Measurements from ENCODE around the gene HS3ST5. TPM values are rescaled to one million over a fixed set of nuclear protein-coding genes. Genes with fewer than 3 reads are reported as not detected.
"Not testable (repeated sequence)": the region's sequence is repeated elsewhere in the genome, so short reads cannot be mapped to it uniquely, and the experiment has no call there.

Gene HS3ST5
- total RNA-seq, 1 experiment from 2014 or later = 0.11 TPM

DNA sequence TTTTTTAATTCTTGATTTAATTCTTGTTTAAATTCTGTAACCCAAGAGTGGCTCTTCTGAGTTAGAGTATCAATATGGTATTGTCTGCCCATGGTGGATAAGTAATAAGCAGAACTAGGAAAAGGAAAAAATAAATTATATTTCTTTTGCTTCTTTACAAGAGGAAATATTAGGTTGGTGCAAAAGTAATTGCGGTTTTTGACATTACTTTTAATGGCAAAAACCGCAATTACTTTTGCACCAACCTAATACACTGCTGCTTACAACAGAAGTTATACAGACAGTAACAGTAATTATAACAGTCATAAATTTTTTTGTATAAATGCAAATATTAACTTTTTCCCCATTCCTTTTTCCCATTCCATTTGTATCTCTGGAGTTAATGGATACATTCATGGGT, 65.6 kb downstream of the HS3ST5 start:
- DNase-seq (ENCODE audit: low read depth) = no peak

DNA sequence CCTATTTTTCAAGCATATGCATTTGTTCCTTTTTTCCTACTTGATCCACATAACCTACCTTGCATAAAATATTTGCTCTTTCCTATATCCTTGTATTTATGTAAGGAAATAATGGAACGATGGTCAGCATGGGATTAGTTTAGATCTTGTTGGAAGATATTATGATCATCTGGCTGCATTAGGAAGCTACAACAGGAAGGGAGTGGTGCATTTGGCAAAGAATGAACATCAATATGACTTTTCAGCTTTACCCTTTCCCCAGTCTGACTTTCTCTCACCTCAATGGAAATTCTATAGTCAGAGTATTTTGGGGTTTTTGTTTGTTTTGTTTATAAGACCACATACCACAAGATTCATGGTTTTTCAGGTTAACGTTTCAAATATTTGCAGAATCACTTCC, 66.0 kb downstream of the HS3ST5 start:
- peak; percentile 24 for DNase-seq (ENCODE audit: low read depth)

- no peak for DNase-seq (ENCODE audit: low read depth)
Measured at GRCh38 chr6:114274836-114275235, 68.0 kb downstream of the HS3ST5 start.

GRCh38 chr6:114272582-114272981, 70.2 kb downstream of the HS3ST5 start:
- DNase-seq (ENCODE audit: low read depth) = no peak

GRCh38 chr6:114271405-114271804, 71.4 kb downstream of the HS3ST5 start:
- no peak for DNase-seq (ENCODE audit: low read depth)

GRCh38 chr6:114267897-114268296, 74.9 kb downstream of the HS3ST5 start:
- DNase-seq (ENCODE audit: low read depth) = no peak

DNA sequence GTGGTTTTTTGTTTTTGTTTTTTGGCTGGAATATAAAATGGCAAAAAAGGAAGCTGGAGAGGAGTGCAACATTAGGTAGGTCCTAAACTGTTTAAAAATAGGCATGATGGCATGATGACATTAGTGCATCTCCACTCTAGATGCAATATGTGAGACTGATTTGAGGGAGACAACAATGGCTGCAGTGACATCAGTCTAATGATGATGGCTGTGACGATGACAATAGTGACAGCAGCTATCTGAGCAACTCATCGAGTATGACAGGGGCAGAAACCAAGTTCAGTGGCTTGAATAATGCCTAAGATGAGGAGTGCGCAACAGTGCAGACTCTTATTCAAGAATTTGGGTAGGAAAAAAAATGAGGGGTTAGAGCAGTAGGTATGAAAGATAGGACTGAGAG, 82.0 kb downstream of the HS3ST5 start:
- DNase-seq (ENCODE audit: low read depth) = no peak

DNA sequence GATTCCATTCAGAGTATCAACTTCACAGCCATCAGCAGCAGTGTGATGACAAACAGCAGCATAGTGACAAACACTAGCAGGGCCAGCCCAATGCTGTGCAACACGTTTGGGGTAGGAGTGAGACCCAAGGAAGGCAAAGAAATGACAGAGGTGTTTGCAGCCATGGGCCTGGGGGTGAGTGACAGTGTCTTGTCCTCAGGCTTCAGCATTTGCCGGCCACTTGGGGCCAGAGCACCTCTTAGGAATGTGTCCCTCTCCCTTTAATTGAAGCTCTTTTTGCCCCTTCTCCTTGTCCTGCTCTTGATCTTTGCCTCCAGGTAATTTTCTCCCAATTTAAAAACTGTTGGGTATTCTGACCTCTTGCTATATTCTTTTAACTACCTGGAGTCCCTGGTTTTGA, 84.4 kb downstream of the HS3ST5 start:
- DNase-seq (ENCODE audit: low read depth) = no peak

- no peak for DNase-seq (ENCODE audit: low read depth)
Measured at GRCh38 chr6:114253431-114253830, 89.4 kb downstream of the HS3ST5 start.

DNA sequence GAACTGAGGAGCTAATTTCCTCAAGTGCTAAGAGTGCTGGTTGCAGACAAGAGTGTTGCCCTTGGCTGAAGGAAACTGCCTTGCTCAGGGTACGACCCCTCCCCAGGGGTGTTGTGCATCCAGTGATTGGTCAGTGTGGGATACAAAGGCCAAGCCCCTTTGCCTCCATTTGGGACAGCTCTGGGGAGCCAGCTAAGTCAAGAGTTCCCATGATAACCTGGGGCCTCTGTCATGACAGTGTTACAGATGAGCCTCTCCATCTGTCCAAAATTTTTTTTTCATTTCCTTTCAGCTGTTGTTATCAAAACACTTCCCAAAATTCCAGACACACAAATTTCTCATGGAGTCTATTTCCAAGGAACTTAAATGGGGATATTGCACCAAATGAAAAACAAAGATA, 93.3 kb downstream of the HS3ST5 start:
- peak; percentile 86 for DNase-seq (ENCODE audit: low read depth)

GRCh38 chr6:114247101-114247500, 95.7 kb downstream of the HS3ST5 start:
- DNase-seq (ENCODE audit: low read depth) = no peak

DNA sequence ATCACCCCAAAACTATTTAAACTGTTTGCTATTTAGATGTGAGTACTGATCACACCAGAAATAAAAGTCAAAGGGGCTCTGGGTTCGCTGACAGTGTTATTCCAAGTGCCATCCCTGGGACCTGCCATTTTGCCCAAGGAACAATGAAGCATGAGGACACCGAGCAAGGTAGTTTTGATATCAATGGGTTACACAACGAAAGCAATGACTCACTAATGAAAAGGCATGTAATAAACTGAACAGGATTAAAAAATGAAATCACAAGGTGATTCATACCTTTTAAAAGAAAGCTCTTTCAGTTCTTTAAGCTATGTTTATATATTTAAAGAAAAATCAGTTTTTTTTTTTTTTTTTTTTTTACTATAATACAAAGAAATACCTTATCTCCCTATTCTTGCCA, 102.0 kb downstream of the HS3ST5 start:
- DNase-seq (ENCODE audit: low read depth) = no peak

- DNase-seq (ENCODE audit: low read depth) = no peak
Measured at GRCh38 chr6:114228675-114229074, 114.1 kb downstream of the HS3ST5 start.

- no peak for DNase-seq (ENCODE audit: low read depth)
Measured at GRCh38 chr6:114227944-114228468, 114.8 kb downstream of the HS3ST5 start.

DNA sequence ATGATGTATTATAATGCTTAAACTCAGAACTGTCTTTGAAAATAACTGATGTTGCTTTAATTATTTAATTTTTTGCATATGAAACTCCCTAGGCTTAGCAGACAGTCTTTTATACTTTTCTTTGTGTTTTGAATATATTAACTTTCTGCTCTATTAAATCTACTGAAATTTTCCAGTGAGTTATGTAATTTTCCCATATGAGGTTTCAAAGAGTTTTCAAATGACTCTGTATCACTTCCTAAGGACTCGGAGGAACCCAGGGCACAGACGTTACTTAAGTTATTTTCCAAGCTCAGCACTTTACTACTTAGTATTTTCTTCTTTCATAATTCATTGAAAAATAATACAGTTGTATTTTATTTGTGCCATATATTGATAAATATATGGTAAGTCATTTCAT, 122.6 kb downstream of the HS3ST5 start:
- no peak for DNase-seq (ENCODE audit: low read depth)

GRCh38 chr6:114218437-114219340, 124.1 kb downstream of the HS3ST5 start:
- peak; percentile 68 for DNase-seq (ENCODE audit: low read depth)

- not testable (repeated sequence) for DNase-seq (ENCODE audit: low read depth)
Measured at GRCh38 chr6:114217996-114218395, 124.8 kb downstream of the HS3ST5 start.

DNA sequence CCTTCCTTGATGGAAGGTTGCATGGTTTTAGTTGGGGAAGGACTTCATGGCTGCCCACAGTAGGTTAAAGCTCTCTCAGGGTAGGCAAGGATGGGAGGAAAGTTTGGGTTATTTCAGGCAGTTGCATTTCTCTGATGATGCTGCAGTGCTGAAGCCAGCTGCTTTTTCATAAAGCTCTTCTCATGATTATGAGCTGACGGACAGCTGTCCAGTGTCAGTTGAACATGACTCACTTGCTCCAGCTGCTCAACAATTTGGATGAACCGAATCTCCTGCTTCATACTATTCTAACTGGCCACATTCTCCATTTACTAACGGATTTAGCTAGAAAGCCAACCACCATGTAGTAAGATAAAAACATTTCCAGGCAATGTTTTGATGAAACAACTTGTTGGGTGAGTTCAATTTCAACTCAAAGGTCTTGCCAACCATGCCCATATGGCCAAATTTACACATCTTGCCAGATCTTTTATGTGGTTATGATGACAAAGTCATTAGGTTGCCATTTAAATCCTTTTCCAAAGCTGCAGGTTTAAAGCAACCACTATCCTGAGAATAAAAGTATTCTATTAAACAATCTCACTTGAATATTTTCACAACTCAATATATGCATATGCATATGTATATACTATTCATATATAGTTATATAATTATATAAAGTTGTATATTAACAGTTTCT, 125.9 kb downstream of the HS3ST5 start:
- peak; percentile 98 for DNase-seq (ENCODE audit: low read depth)

DNA sequence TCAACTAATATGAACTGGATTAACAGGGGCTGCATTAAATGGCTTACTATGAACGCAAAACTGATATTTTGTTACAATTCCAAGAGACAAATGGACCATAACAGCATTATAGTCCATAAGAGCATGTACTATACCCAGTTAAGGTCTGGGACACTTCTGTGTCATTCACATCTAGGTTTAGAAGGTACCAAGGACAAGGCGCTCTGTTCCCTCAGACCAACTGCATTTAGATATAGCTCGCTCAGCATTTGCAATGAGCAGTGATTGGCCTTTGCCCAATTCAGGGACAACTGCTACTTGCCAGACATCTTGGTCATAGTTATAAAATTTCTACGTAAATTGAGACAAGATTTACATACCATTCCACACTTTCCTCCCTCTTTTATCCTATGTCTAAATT, 132.4 kb downstream of the HS3ST5 start:
- DNase-seq (ENCODE audit: low read depth) = no peak

DNA sequence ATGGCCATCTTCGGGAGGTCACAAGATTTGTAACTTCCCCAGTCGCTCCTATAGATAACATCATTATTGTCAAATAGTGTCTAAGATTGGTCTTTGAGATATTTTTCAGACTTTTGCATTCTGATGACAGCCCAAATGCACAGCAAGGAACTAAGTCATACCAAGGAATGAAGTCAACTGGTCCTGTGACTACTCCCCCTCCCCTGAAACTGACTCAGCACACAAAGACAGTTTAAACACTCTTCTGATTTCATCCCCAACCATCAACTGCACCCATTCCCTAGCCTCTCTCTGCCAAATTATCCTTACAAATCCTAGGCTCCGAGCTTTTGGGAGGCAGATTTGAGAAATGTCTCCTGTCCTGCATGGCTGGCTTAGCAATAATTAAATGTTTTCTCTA, 139.4 kb downstream of the HS3ST5 start:
- no peak for DNase-seq (ENCODE audit: low read depth)

DNA sequence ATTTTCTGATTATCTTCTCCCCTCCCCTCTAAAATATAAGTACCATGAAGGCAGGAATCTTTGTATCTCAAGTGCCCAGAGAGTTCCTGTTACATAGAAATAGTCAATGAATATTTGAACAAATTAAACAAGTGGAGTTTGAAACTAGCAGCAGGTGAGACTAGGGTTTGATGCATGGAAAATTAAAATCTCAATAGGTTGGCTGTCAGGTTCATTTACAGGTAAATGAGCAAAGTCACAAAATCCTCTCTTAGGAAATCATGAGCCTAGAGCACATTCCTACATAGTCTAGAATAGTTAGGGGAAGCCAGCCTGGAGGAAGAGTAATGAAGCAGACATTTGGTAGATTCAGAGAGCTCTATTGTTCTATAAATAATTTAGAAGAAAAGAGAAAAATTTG, 140.4 kb downstream of the HS3ST5 start:
- no peak for DNase-seq (ENCODE audit: low read depth)

- no peak for DNase-seq (ENCODE audit: low read depth)
Measured at GRCh38 chr6:114200891-114201290, 141.9 kb downstream of the HS3ST5 start.
